Measurements from ENCODE around the gene PITPNM3.

DNA sequence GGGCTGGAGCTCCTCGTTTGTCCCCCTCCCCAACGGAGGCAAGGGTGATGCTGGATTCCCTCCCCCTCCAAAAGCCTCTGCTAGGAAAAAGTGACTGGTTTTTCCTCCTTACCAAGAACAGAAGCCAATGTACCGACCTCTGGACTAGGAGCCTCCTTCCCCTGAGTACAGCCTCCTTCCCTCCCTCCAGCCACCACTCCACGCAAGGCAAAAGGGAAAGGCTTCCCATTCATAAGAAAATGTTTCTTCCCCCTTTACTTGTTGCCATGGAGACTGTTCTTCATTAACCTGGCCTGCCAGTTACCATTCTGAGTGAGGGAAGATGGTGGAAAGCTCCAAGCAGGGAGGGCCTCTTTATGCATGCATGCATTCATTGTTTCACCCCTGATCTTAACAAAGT is 116.4 kb downstream of the PITPNM3 start:
- TF ChIP-seq, protein P1, sequence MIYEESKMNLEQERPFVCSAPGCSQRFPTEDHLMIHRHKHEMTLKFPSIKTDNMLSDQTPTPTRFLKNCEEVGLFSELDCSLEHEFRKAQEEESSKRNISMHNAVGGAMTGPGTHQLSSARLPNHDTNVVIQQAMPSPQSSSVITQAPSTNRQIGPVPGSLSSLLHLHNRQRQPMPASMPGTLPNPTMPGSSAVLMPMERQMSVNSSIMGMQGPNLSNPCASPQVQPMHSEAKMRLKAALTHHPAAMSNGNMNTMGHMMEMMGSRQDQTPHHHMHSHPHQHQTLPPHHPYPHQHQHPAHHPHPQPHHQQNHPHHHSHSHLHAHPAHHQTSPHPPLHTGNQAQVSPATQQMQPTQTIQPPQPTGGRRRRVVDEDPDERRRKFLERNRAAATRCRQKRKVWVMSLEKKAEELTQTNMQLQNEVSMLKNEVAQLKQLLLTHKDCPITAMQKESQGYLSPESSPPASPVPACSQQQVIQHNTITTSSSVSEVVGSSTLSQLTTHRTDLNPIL (CRISPR knock-in tag; IDR thresholded peaks at IDR 0.05; ENCODE audit: low read depth) = no peak
- TF ChIP-seq OSR1 (CRISPR knock-in tag; IDR thresholded peaks at IDR 0.05) = no peak
- no peak for TF ChIP-seq TCF4 (CRISPR knock-in tag; IDR thresholded peaks at IDR 0.05; ENCODE audit: borderline replicate concordance)
- TF ChIP-seq ARNTL (CRISPR knock-in tag; IDR thresholded peaks at IDR 0.05; ENCODE audit: borderline replicate concordance, low read depth) = no peak
- no peak for TF ChIP-seq ISL1 (CRISPR knock-in tag; IDR thresholded peaks at IDR 0.05)
- TF ChIP-seq, protein P2, sequence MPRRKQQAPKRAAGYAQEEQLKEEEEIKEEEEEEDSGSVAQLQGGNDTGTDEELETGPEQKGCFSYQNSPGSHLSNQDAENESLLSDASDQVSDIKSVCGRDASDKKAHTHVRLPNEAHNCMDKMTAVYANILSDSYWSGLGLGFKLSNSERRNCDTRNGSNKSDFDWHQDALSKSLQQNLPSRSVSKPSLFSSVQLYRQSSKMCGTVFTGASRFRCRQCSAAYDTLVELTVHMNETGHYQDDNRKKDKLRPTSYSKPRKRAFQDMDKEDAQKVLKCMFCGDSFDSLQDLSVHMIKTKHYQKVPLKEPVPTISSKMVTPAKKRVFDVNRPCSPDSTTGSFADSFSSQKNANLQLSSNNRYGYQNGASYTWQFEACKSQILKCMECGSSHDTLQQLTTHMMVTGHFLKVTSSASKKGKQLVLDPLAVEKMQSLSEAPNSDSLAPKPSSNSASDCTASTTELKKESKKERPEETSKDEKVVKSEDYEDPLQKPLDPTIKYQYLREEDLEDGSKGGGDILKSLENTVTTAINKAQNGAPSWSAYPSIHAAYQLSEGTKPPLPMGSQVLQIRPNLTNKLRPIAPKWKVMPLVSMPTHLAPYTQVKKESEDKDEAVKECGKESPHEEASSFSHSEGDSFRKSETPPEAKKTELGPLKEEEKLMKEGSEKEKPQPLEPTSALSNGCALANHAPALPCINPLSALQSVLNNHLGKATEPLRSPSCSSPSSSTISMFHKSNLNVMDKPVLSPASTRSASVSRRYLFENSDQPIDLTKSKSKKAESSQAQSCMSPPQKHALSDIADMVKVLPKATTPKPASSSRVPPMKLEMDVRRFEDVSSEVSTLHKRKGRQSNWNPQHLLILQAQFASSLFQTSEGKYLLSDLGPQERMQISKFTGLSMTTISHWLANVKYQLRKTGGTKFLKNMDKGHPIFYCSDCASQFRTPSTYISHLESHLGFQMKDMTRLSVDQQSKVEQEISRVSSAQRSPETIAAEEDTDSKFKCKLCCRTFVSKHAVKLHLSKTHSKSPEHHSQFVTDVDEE (CRISPR knock-in tag; IDR thresholded peaks at IDR 0.05) = no peak
- TF ChIP-seq GLIS3 (CRISPR knock-in tag; IDR thresholded peaks at IDR 0.05) = no peak
- TF ChIP-seq, protein P3, sequence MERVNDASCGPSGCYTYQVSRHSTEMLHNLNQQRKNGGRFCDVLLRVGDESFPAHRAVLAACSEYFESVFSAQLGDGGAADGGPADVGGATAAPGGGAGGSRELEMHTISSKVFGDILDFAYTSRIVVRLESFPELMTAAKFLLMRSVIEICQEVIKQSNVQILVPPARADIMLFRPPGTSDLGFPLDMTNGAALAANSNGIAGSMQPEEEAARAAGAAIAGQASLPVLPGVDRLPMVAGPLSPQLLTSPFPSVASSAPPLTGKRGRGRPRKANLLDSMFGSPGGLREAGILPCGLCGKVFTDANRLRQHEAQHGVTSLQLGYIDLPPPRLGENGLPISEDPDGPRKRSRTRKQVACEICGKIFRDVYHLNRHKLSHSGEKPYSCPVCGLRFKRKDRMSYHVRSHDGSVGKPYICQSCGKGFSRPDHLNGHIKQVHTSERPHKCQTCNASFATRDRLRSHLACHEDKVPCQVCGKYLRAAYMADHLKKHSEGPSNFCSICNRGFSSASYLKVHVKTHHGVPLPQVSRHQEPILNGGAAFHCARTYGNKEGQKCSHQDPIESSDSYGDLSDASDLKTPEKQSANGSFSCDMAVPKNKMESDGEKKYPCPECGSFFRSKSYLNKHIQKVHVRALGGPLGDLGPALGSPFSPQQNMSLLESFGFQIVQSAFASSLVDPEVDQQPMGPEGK (CRISPR knock-in tag; IDR thresholded peaks at IDR 0.05; ENCODE audit: borderline replicate concordance) = no peak

Measured in SK-N-SH treated with all-trans-retinoic acid at 6 μM for 48 hours (cell line).